Tibial nerve (tissue), 4 donors: Measurements from ENCODE around the gene INPP4A. TPM values are rescaled to one million over a fixed set of nuclear protein-coding genes. Genes with fewer than 3 reads are reported as not detected.

Experiments used
- DNase-seq, 2 donors: peaks; one replicate each; pipeline ENCODE4 v3.0.0-alpha.2; 2019; ENCODE audit warnings: low spot score in 2 of 2
- H3K27ac ChIP-seq, 4 donors: fragments of 200-600 bp; sonication (generic) in 3 of 4; one replicate each; pipeline ENCODE4 v1.5.1; 2017 to 2019; ENCODE audit warnings: mild to moderate bottlenecking in 1 of 4
- H3K27me3 ChIP-seq, 2 donors: fragments of 200-600 bp; sonication (generic) in 1 of 2; one replicate each; pipeline versions ENCODE4 v1.5.1 to v1.6.0; 2017 to 2019
- H3K36me3 ChIP-seq, 3 donors: fragments of 200-600 bp; sonication (generic); one replicate each; pipeline ENCODE4 v1.5.1; 2018 to 2019
- H3K4me1 ChIP-seq, 4 donors: fragments of 200-600 bp; sonication (generic) in 3 of 4; one replicate each; pipeline ENCODE4 v1.5.1; 2017 to 2019
- H3K4me3 ChIP-seq, 4 donors: fragments of 200-600 bp; sonication (generic) in 3 of 4; one replicate each; pipeline ENCODE4 v1.5.1; 2017 to 2019; ENCODE audit warnings: mild to moderate bottlenecking in 1 of 4, moderate library complexity in 1 of 4
- H3K9me3 ChIP-seq, 4 donors: fragments of 200-600 bp; sonication (generic) in 3 of 4; one replicate each; pipeline ENCODE4 v1.5.1; 2017 to 2019
- CTCF ChIP-seq, 5 experiments: fragments of 200-600 bp in 3 of 5; fragments of 450-650 bp in 2 of 5; sonication (generic) in 3 of 5; IDR thresholded peaks; one replicate each; pipeline ENCODE4 v1.5.1; 2016 to 2019; ENCODE audit warnings: antibody characterized with exemption in 5 of 5, mild to moderate bottlenecking in 3 of 5, moderate library complexity in 2 of 5
- EP300 ChIP-seq, 2 donors: sonication (generic); formaldehyde crosslinking; IDR thresholded peaks; one replicate each; pipeline ENCODE4 v1.6.1; 2017; ENCODE audit warnings: antibody characterized with exemption in 2 of 2, mild to moderate bottlenecking in 1 of 2
- POLR2A ChIP-seq, 2 donors: fragments of 450-650 bp; IDR thresholded peaks; one replicate each; pipeline ENCODE4 v1.6.1; 2017; ENCODE audit warnings: antibody characterized with exemption in 2 of 2, mild to moderate bottlenecking in 2 of 2, moderate library complexity in 2 of 2
- WGBS, 2 donors: methylation state at CpG; one replicate each; pipeline ENCODE4 v1.1.5; 2018; 5-methylcytosine and 5-hydroxymethylcytosine counted together
- total RNA-seq, 4 donors: library from RNA; depleted of rRNA; stranded (reverse); fragments of >200 nt; gene quantifications; one replicate each; pipeline ENCODE4 v1.1.0, GENCODE V29; 2016

INPP4A gene
- total RNA-seq, 4 donors from 2014 or later = 23.7 to 45.0 (median 30.9) TPM

DNA sequence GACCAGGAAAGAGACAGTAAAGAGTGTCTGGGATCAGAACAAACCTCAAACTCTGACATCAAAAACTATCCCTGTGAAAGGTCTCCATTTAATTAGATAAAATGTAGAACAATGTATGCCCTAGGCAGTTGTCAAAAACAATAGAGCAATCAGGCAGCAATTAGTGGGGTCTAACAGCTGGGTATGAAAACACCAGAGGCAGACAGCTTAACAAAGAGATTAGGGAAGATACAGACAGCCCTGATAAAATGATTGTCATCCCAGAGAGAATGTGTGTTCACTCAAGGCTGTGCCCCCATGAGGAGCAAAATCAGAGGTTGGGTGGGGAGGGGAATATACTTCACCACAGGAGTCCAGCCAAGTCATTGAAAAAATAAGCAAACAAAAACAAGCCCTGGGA lies 50.0 kb downstream of the INPP4A start:
- TF ChIP-seq POLR2A (IDR thresholded peaks at IDR 0.05) (no peak), EP300 (IDR thresholded peaks at IDR 0.05) (no peak), CTCF (IDR thresholded peaks at IDR 0.05) (no peak)
- H3K27ac ChIP-seq = no peak overlapping the region

GRCh38 chr2:98496750-98497493 lies 52.3 kb downstream of the INPP4A start:
- TF ChIP-seq POLR2A (IDR thresholded peaks at IDR 0.05) (no peak), EP300 (IDR thresholded peaks at IDR 0.05) (no peak), CTCF (IDR thresholded peaks at IDR 0.05) (no peak)
- no peak overlapping the region for H3K27ac ChIP-seq
- no peak for DNase-seq
- no peak overlapping the region for H3K4me3 ChIP-seq
- H3K4me1 ChIP-seq = peaks cover 0 to 3% (median 0%) of the 10 kb centered on the region in 4 donors
- H3K36me3 ChIP-seq = no peaks in the 10 kb centered on the region
- H3K27me3 ChIP-seq = no peaks in the 10 kb centered on the region
- H3K9me3 ChIP-seq = no peaks in the 10 kb centered on the region
- WGBS, 2 donors = 99 to 100% methylated on average over 4 of the region's 4 CpGs

More for the DNA sequence above, 50.0 kb downstream of the INPP4A start:
- peaks cover 0 to 15% (median 2%) of the 10 kb centered on the region in 4 donors for H3K4me1 ChIP-seq
- DNase-seq = no peak
- H3K4me3 ChIP-seq = no peak overlapping the region
- H3K9me3 ChIP-seq = no peaks in the 10 kb centered on the region
- no peaks in the 10 kb centered on the region for H3K36me3 ChIP-seq
- H3K27me3 ChIP-seq = no peaks in the 10 kb centered on the region

- Histone ChIP-seq H3K27ac (no peak overlapping the region), H3K27me3 (no peaks in the 10 kb centered on the region), H3K4me3 (no peak overlapping the region), H3K4me1 (peaks cover 0 to 21% (median 10%) of the 10 kb centered on the region in 4 donors), H3K9me3 (no peaks in the 10 kb centered on the region), H3K36me3 (no peaks in the 10 kb centered on the region)
- no peak for DNase-seq
- WGBS, 2 donors = 84% methylated on average over 4 of the region's 4 CpGs
- no peak for TF ChIP-seq POLR2A (IDR thresholded peaks at IDR 0.05)
- no peak for TF ChIP-seq CTCF (IDR thresholded peaks at IDR 0.05)
- no peak for TF ChIP-seq EP300 (IDR thresholded peaks at IDR 0.05)
Observed at GRCh38 chr2:98498703-98499440, 54.2 kb downstream of the INPP4A start.

DNA sequence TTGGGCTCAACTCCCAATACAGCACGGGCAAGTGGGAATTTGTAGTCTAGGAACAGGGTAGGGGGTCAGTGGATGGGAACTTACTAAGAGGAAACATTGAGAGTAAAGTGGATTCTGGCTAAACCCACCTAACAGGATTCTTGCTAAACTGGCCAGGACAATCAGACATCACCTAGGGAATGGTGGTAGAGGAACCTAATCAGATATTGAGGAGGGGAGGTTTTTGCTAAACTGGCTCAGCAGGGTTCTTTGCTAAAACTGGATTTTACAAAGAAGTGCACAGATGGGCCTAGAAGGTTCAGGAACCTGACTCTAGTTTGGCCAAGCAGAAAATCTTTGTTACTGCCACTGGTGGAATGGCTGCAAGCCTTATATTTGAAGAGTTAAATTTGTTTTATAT lies 55.9 kb downstream of the INPP4A start:
- DNase-seq = no peak
- Histone ChIP-seq H3K4me1 (peaks cover 0 to 38% (median 25%) of the 10 kb centered on the region in 4 donors), H3K27me3 (no peaks in the 10 kb centered on the region), H3K4me3 (no peak overlapping the region), H3K27ac (no peak overlapping the region), H3K9me3 (no peaks in the 10 kb centered on the region), H3K36me3 (no peaks in the 10 kb centered on the region)
- no peak for TF ChIP-seq POLR2A (IDR thresholded peaks at IDR 0.05)
- TF ChIP-seq EP300 (IDR thresholded peaks at IDR 0.05) = no peak
- TF ChIP-seq CTCF (IDR thresholded peaks at IDR 0.05) = no peak
- WGBS, 2 donors = 85 to 86% methylated on average over 1 of the region's 1 CpG

DNA sequence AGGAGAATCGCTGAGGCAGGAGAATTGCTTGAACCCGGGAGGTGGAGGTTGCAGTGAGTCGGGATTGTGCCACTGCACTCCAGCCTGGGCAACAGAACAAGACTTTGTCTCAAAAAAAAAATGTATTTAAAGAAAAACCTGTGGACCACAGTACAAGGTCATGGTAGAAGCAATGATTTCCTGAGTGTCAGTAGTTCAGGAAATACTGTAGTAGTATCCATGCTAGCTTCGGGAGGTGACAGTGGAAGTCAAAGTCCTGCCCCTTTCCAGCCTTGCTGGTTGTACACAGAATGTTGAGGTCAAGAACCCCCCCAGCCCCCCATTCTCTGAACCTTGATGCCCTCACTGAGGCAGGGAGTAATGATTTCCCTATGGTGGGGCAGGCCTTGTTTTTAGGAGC lies 56.6 kb downstream of the INPP4A start:
- TF ChIP-seq POLR2A (IDR thresholded peaks at IDR 0.05) = no peak
- no peak for TF ChIP-seq EP300 (IDR thresholded peaks at IDR 0.05)
- TF ChIP-seq CTCF (IDR thresholded peaks at IDR 0.05) = no peak
- H3K4me1 ChIP-seq = peaks cover 0 to 45% (median 28%) of the 10 kb centered on the region in 4 donors
- no peaks in the 10 kb centered on the region for H3K27me3 ChIP-seq
- H3K27ac ChIP-seq = no peak overlapping the region
- no peak overlapping the region for H3K4me3 ChIP-seq
- 87 to 94% methylated on average over 4 of the region's 4 CpGs for WGBS, 2 donors
- H3K36me3 ChIP-seq = no peaks in the 10 kb centered on the region
- DNase-seq = no peak
- H3K9me3 ChIP-seq = no peaks in the 10 kb centered on the region
